ENCODE data around the gene TEP1.

GRCh38 chr14:20460458-20461224 is 47.3 kb upstream of the TEP1 start:
- TF ChIP-seq CTCF (IDR thresholded peaks at IDR 0.05) (no peak), POLR2A (IDR thresholded peaks at IDR 0.05) (no peak)

Data from vagina (tissue), 2 donors.